Left lung (tissue), 10 donors: ENCODE results near the gene AP4B1. TPM values are rescaled to one million over a fixed set of nuclear protein-coding genes. Genes with fewer than 3 reads are reported as not detected.

ENCODE experiments used
- ATAC-seq: fragments of 200-7000 bp; cut with Tn5 transposase; one replicate; pipeline ENCODE4 v1.9.1; 2020; ENCODE audit warnings: moderate library complexity
- DNase-seq, 4 donors: peaks; one replicate each; pipeline ENCODE4 v3.0.0-alpha.2; 2013 to 2020
- H3K27ac ChIP-seq, 2 donors: fragments of 200-600 bp; sonication (generic) in 1 of 2; one replicate each; pipeline versions ENCODE4 v1.5.0 to v1.8.0; 2020 to 2021
- H3K27me3 ChIP-seq, 2 donors: fragments of 200-600 bp; sonication (generic) in 1 of 2; one replicate each; pipeline versions ENCODE4 v1.5.0 to v1.8.0; 2020 to 2021
- H3K36me3 ChIP-seq, 2 donors: fragments of 200-600 bp; sonication (generic) in 1 of 2; one replicate each; pipeline versions ENCODE4 v1.5.0 to v1.8.0; 2020 to 2021
- H3K4me1 ChIP-seq, 2 donors: fragments of 200-600 bp; one replicate each; pipeline ENCODE4 v1.8.0; 2021
- H3K4me3 ChIP-seq, 2 donors: fragments of 200-600 bp; sonication (generic) in 1 of 2; one replicate each; pipeline versions ENCODE4 v1.5.0 to v1.8.0; 2020 to 2021; ENCODE audit warnings: mild to moderate bottlenecking in 1 of 2
- H3K9me3 ChIP-seq, 2 donors: fragments of 200-600 bp; sonication (generic) in 1 of 2; one replicate each; pipeline versions ENCODE4 v1.5.0 to v1.8.0; 2020 to 2021
- CTCF ChIP-seq, 2 donors: fragments of 200-600 bp; sonication (generic) in 1 of 2; IDR thresholded peaks; one replicate each; pipeline versions ENCODE4 v1.5.0 to v1.8.0; 2021; ENCODE audit warnings: antibody characterized with exemption in 2 of 2
- intact Hi-C, 2 donors: fragments of 100-400 bp; cut with DNase I; formaldehyde crosslinking; loops; one replicate each; pipeline versions ENCODE4 v1.11.2 to v1.14.2; 2022
- polyA plus RNA-seq, 6 donors: library from polyadenylated mRNA; unstranded; fragments of 120-200 nt; gene quantifications; one replicate each; pipeline ENCODE4 v1.2.1, GENCODE V29; 2013; ENCODE audit not compliant: insufficient read length in 6 of 6
- total RNA-seq, 2 donors: library from RNA; stranded (reverse); fragmentation: NEBNext Ultra II Directional; extraction: Animal tissue kit (Norgen Biotek cat#: 25700); gene quantifications; one replicate each; pipeline ENCODE4 v1.2.1, GENCODE V29; 2021
- donor health status: DM: no; HTN: yes; CAD: no.
- donor health status: DM: no; HTN: no; CAD: no.

Gene AP4B1
- total and polyA plus RNA-seq, 8 donors = 15.4 to 65.1 (median 54.6) TPM

GRCh38 chr1:113887402-113888175, 17.0 kb downstream of the AP4B1 start, which contains the start of gene BCL2L15:
TSS of gene BCL2L15 (minus strand) at chr1:113887581. CDS start at chr1:113887375, 206 bp downstream.
- peak; percentile 85 for ATAC-seq
- peak in 1 of 4 donors; percentile 16 for DNase-seq
- TF ChIP-seq CTCF (IDR thresholded peaks at IDR 0.05) = no peak
- no peaks in the 10 kb centered on the region for H3K9me3 ChIP-seq
- peak within 1 kb of the TSS in 1 of 2 donors; percentile 66 for H3K27ac ChIP-seq
- intact Hi-C loops = no loop called here
- H3K36me3 ChIP-seq = no peaks in the 10 kb centered on the region
- H3K27me3 ChIP-seq = no peaks in the 10 kb centered on the region
- H3K4me1 ChIP-seq = peaks cover 0 to 9% of the 10 kb centered on the region in 2 donors
- H3K4me3 ChIP-seq = no peak within 1 kb of the TSS

GRCh38 chr1:113886417-113887401, 17.9 kb downstream of the AP4B1 start:
- H3K4me3 ChIP-seq = no peak overlapping the region
- ATAC-seq = peak; percentile 78
- peak overlapping the region in 1 of 2 donors; percentile 66 for H3K27ac ChIP-seq
- intact Hi-C loops = no loop called here
- no peak for DNase-seq
- peaks cover 0 to 9% of the 10 kb centered on the region in 2 donors for H3K4me1 ChIP-seq
- no peaks in the 10 kb centered on the region for H3K9me3 ChIP-seq
- TF ChIP-seq CTCF (IDR thresholded peaks at IDR 0.05) = no peak
- no peaks in the 10 kb centered on the region for H3K36me3 ChIP-seq
- H3K27me3 ChIP-seq = no peaks in the 10 kb centered on the region

GRCh38 chr1:113881661-113882060, 22.9 kb downstream of the AP4B1 start:
- Histone ChIP-seq H3K27ac (no peak overlapping the region), H3K9me3 (no peaks in the 10 kb centered on the region), H3K4me1 (peaks cover 0 to 14% of the 10 kb centered on the region in 2 donors), H3K36me3 (no peaks in the 10 kb centered on the region), H3K27me3 (no peaks in the 10 kb centered on the region), H3K4me3 (no peak overlapping the region)
- DNase-seq (no peak), ATAC-seq (no peak)
- intact Hi-C loops = no loop called here
- no peak for TF ChIP-seq CTCF (IDR thresholded peaks at IDR 0.05)

GRCh38 chr1:113879739-113880038, 24.9 kb downstream of the AP4B1 start:
- TF ChIP-seq CTCF (IDR thresholded peaks at IDR 0.05) = no peak
- H3K27ac ChIP-seq = no peak overlapping the region
- H3K27me3 ChIP-seq = no peaks in the 10 kb centered on the region
- no peaks in the 10 kb centered on the region for H3K9me3 ChIP-seq
- no peak overlapping the region for H3K4me3 ChIP-seq
- ATAC-seq (no peak), DNase-seq (no peak)
- H3K36me3 ChIP-seq = no peaks in the 10 kb centered on the region
- peaks cover 0 to 13% of the 10 kb centered on the region in 2 donors for H3K4me1 ChIP-seq
- intact Hi-C loops = no loop called here

- no peak for TF ChIP-seq CTCF (IDR thresholded peaks at IDR 0.05)
- H3K4me3 ChIP-seq = no peak overlapping the region
- ATAC-seq (no peak), DNase-seq (no peak)
- H3K27me3 ChIP-seq = no peaks in the 10 kb centered on the region
- H3K36me3 ChIP-seq = no peaks in the 10 kb centered on the region
- H3K4me1 ChIP-seq = peaks cover 0 to 45% of the 10 kb centered on the region in 2 donors
- no peak overlapping the region for H3K27ac ChIP-seq
- intact Hi-C loops = no loop called here
- no peaks in the 10 kb centered on the region for H3K9me3 ChIP-seq
These were observed 28.4 kb downstream of the AP4B1 start for GRCh38 chr1:113876176-113876575.
